GM12872 (cell line): ENCODE results near the gene NTSR1.

ENCODE experiments used
- TF ChIP-seq, protein P1 (sequence below): IDR thresholded peaks from 3 replicates; pipeline ENCODE4 v1.5.1; 2011; ENCODE audit warnings: low read depth, mild to moderate bottlenecking, low read length, moderate library complexity; ENCODE audit not compliant: insufficient read depth

NTSR1 gene

DNA sequence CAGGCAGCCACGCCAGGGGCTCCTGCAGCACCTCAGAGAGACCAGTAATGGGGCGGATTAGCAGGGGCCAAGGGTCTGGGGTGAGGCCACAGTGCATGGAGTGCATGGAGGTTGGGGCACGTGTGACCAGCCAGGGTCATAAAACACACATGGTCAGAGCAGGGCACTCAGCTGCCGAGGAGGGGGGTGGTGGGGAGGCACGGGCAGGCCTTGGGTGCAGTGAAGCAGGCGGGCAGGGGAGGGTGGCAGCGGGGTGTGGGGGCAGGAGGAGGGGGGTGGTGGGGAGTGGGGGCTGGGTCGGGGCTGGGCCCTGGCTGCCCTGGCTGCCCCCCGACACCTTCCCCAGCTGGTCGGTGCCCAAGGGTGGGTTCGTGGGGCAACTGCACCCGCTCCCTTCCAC is 23.7 kb upstream of the NTSR1 start:
- TF ChIP-seq, protein P1, sequence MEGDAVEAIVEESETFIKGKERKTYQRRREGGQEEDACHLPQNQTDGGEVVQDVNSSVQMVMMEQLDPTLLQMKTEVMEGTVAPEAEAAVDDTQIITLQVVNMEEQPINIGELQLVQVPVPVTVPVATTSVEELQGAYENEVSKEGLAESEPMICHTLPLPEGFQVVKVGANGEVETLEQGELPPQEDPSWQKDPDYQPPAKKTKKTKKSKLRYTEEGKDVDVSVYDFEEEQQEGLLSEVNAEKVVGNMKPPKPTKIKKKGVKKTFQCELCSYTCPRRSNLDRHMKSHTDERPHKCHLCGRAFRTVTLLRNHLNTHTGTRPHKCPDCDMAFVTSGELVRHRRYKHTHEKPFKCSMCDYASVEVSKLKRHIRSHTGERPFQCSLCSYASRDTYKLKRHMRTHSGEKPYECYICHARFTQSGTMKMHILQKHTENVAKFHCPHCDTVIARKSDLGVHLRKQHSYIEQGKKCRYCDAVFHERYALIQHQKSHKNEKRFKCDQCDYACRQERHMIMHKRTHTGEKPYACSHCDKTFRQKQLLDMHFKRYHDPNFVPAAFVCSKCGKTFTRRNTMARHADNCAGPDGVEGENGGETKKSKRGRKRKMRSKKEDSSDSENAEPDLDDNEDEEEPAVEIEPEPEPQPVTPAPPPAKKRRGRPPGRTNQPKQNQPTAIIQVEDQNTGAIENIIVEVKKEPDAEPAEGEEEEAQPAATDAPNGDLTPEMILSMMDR, result no peak

DNA sequence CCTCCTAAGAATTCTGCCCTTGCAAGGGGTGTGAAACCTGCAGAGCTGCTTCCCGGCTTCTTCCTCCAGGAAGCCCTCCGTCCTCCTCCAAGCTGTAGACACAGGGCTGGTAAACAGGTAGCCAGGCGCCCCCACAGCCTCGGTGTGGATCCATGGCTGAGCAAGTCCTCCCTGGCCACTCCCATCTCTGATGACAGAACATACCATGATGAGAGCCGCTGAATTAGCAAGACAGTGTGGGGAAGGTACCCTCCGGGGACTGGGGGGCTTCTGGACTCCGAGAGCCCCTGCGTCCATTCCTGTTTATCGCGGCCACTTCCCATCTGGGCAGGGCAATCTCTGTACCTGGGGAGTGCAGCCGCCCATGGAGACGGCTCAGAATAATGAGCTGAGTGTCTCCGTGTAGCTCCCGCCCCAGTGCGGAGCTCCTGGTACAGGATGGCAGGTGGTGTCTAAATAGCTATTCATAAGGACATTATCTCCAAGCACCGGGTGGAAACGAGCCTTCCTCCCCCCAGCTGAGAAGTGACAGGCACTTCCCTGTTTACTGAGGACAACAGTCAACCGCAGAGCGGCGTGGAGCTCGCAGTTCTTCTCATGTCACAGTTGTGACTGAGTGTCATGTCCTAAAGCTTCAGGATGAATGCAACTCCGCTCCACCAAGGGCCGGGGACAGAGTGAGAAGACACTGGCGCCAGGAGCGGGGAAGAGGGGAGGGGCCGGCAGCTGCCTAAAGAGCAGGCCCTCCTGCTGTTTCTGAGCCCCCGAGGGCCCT is 22.7 kb upstream of the NTSR1 start:
- TF ChIP-seq, protein P1, result no peak

DNA sequence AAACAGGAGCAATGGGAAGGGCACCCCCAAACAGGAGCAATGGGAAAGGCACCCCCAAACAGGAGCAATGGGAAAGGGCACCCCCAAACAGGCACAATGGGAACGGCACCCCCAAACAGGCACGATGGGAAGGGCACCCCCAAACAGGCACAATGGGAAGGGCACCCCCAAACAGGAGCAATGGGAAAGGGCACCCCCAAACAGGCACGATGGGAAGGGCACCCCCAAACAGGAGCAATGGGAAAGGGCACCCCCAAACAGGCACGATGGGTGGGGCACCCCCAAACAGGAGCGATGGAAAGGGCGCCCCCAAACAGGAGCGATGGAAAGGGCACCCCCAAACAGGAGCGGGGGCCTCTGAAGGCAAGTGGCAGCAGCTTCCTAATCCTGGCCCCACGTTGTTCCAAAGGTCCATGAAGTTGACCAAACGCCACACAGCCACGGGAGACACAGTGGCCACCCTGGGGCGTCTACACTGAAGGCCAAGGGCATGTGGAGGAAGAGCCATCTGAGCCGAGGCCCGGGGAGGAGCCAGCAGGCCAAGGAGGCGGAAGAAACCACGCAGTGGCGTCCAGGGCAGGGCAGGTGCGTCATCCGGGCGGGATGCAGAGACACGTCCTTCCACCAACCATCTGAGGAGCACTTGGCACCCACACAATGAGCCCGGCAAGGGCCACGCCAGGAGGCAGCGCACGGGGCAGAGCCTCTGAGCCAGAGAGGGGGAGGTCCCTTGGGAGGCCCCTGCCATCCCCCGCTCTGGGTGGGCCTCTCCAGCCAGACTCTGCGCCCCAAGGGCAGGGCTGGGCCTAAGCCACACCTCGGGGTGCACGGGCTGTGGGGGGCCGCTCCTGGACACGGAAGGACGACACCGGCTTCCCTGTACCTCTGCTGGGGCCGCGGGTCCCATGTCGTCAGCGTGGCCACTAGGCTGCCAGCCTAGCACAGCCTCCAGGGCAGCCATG is 21.5 kb upstream of the NTSR1 start:
- TF ChIP-seq, protein P1, result no peak

DNA sequence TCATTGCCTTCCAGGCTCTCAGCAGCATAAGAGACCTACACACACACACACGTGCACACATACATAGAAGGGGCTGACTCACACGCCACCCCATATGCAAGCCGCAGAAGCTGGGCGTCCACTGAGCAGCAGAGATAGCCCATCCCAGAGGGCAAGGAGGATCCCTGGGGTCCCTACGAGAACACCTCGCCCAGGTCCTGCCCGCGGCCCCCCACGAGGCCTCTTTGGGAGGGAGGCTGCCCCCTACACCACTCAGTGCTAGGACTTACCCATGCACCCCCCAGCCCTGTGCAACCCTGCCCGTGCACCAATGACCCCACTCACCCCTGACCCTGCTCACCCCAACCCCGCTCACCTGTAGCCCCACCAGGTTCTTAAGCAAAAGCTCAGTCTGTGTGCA is 20.6 kb upstream of the NTSR1 start:
- TF ChIP-seq, protein P1, result no peak

DNA sequence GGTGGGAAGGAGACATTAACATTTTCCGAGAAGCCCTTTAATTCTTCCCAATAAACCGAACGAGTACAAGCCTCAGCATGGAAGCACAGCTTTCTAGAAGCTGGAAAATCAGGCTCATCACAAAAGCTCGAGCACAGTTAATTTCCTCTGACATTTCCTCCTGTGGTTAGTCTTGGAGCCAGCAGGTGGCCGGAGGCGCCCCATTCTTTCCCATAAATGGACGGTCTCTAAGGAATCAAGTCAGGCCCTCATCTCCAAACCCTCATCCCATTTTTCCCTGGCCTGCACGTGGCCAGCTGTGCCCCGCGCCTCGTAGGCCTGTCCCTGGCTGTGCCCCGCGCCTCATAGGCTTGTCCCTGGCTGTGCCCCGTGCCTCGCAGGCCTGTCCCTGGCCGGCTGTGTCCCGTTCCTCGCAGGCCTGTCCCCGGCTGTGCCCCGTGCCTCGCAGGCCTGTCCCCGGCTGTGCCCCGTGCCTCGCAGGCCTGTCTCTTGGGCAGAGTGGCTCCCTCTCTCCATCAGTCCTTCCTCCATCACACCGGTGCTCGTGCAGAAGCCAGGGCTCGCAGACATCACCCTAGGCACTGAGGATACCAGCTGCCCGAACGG is 19.7 kb upstream of the NTSR1 start:
- TF ChIP-seq, protein P1, result no peak

DNA sequence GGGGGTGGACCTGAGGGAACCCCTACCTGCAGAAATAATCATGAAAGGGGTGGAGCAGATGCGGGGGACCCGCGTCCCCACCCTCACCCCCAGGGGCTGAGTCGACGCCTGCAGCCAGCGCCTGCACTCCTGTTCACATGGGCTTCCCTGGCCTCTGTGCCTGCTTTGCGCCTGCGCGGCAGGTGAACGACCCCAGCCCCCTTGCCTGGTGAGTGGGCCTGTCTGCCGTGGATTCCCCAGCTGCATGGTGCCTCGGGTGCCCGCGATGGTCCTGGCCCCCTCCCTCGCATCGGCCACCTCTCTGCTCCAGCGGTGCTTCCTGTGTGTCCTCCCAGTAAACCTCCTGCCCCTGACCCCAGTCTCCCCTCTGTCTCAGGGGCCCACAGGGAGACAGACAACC is 18.8 kb upstream of the NTSR1 start:
- TF ChIP-seq, protein P1, result no peak

DNA sequence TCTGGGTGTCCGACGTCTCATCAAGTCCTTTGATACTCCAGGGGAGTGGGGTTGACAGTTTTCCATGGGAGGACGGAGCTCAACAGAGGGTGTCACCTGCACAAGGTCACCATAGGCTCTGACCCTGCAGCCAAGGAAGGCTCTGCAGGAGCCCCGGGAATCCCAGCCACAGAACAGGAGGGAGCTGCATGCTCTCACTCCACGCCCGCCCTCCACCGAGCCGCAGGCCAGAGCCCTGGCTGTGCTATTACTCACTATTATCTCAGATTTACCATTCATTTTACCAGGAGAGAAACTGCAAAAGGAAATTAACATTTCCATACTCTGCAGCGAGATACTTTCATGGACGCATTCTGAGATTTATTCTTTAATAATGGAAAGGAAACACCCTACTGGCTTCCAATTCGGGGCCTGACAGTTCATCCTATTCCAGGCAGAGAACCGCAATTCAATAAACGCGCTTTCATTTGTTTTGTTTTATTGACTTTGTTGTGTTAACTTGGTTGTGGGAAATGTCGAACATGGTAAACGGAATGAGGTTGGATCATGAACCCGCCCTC is 18.3 kb upstream of the NTSR1 start:
- TF ChIP-seq, protein P1, result no peak
